HG03469 (cell line): ENCODE data around the gene TMEM259.

Experiments
- ATAC-seq: cut with Tn5 transposase; IDR thresholded peaks from one replicate; pipeline ENCODE4 v1.9.1; 2021; ENCODE audit warnings: mild to moderate bottlenecking, moderate library complexity, moderate number of reproducible peaks; ENCODE audit not compliant: unreplicated experiment

The TMEM259 gene

GRCh38 chr19:1020868-1021425, at the start of gene TMEM259:
Gene TMEM259 (minus strand): TSS chr19:1021123. CDS start chr19:1020996, 127 bp downstream.
- peak; percentile 49 for ATAC-seq

GRCh38 chr19:1070576-1070930, 49.6 kb upstream of the TMEM259 start:
- no peak for ATAC-seq

- ATAC-seq = no peak
Observed at GRCh38 chr19:1069009-1069779, 48.3 kb upstream of the TMEM259 start.

- ATAC-seq = no peak
Observed at GRCh38 chr19:1068009-1069001, 47.4 kb upstream of the TMEM259 start.

- ATAC-seq = no peak
Observed at GRCh38 chr19:1067341-1067957, 46.5 kb upstream of the TMEM259 start.

GRCh38 chr19:1066748-1067340, 45.9 kb upstream of the TMEM259 start, which contains the start of gene ARHGAP45:
Gene ARHGAP45 (plus strand): TSS chr19:1067167. CDS start chr19:1067406, 239 bp downstream.
- ATAC-seq = no peak

- no peak for ATAC-seq
Observed at GRCh38 chr19:1066251-1066747, 45.4 kb upstream of the TMEM259 start.

GRCh38 chr19:1065606-1066109, 44.7 kb upstream of the TMEM259 start:
- no peak for ATAC-seq

GRCh38 chr19:1064661-1065605, 44.0 kb upstream of the TMEM259 start:
- ATAC-seq = no peak

GRCh38 chr19:1063909-1064660, 43.2 kb upstream of the TMEM259 start:
- ATAC-seq = no peak

- ATAC-seq = no peak
Observed at GRCh38 chr19:1063030-1063908, 42.3 kb upstream of the TMEM259 start.

GRCh38 chr19:1062387-1063029, 41.6 kb upstream of the TMEM259 start:
- no peak for ATAC-seq

GRCh38 chr19:1061987-1062386, 41.1 kb upstream of the TMEM259 start:
- ATAC-seq = no peak

- ATAC-seq = no peak
Observed at GRCh38 chr19:1060689-1061088, 39.8 kb upstream of the TMEM259 start.

GRCh38 chr19:1058112-1058511, 37.2 kb upstream of the TMEM259 start:
- no peak for ATAC-seq

GRCh38 chr19:1057176-1057855, 36.4 kb upstream of the TMEM259 start:
- no peak for ATAC-seq
